Activated CD4-positive, CD25-positive, alpha-beta regulatory T cell treated with anti-CD3 and anti-CD28 coated beads, Interleukin-2, amount 50 U/mL, for 72 hours (primary cell): ENCODE results near the gene ATP9B.
"Not testable (repeated sequence)": the region's sequence is repeated elsewhere in the genome, so short reads cannot be mapped to it uniquely, and the experiment has no call there.

ENCODE experiments used
- DNase-seq: peaks from one replicate; pipeline ENCODE4 v3.0.0; 2021

Gene ATP9B

GRCh38 chr18:79151191-79151590 is 82.0 kb downstream of the ATP9B start:
- DNase-seq = no peak

GRCh38 chr18:79156327-79156726 is 87.1 kb downstream of the ATP9B start:
- no peak for DNase-seq

GRCh38 chr18:79164706-79165105 is 95.5 kb downstream of the ATP9B start:
- DNase-seq = no peak

DNA sequence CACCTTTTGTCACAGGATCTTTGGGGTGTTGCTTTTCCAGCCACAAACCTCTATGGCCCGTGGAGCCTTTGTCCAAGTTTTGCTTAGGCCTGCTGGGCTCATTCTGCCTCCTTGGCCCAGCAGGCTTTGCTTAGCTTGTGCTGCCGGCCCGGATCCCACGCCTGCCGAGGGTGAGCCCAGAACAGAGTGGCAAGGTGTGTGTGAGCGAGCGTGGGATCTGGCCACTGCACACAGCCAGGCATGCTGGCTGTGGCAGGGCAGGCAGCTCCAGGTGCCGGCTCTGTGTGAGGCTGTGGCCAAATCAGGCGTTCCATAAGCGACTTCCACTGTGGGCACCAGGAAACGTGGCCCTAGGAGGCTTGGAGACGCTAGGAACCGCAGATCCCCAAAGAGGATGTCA is 97.5 kb downstream of the ATP9B start:
- DNase-seq = no peak

DNA sequence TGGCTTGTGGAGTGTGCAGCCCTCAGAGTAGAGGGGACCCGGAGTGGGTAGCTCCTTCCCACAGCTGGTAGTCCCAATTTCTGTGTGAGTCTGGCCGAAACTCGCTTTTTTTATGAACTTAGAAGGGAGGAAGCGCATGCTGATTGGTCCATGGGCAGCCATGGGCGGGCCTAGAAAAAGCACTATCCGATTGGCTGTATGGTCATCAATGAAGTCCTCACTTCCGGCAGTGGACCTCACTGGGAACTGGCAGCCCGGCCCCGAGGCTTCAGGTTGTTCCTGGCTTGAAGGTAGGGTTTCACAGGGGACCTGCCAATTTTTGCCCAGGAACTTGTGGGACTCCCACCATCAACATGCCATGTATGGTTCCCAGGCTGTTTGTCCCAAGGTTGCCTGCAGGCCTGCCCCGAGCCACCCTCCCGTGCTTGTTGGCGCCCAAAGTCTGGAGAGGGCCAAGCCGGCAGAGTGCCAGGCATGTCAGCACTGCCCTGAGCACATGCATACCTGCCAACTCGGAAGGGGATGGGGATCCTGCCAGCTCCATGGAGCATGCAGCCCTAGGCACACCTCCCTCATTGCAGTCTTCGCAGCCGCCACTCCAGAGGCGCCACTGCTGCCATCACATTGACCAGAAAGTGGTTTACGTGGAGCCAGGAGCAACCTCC is 98.5 kb downstream of the ATP9B start:
- DNase-seq = no peak

DNA sequence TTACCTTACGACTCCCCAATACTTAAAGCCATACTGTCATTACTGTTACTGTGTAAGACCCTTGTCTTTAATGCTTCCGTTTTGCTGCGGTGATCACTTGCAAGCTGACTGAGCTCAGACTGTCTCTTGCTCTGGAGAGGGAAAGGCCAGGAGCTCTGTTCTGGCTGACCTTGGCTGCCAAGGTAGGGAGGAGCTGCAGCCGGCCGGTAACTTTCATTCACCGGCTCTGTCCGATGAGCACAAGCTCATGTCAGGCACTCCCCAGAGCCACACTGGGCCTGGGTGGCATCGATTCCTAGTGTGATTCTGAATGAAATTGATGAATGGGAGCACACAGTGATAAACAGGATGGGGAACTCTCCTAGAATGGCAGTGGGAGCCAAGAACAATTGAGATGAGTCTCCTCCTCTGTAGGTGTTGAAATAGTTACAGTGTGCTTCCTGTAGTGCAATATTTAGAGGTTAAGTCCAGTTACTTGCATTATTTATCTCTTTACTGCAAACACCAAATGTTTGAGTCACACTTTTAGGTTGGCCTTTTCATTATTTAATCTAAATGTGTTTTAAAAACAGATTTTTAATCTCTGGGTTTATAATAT is 100.9 kb downstream of the ATP9B start:
- no peak for DNase-seq

DNA sequence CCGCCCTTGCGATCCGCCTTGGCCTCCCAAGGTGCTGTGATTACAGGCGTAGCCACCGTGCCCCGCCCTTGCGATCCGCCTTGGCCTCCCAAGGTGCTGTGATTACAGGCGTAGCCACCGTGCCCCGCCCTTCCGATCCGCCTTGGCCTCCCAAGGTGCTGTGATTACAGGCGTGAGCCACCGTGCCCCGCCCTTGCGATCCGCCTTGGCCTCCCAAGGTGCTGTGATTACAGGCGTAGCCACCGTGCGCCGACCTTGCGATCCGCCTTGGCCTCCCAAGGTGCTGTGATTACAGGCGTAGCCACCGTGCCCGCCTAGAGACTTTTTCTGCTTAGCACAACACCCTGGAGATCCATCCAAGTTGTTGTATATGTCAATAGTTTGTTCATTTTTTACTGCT is 103.1 kb downstream of the ATP9B start:
- not testable (repeated sequence) for DNase-seq

DNA sequence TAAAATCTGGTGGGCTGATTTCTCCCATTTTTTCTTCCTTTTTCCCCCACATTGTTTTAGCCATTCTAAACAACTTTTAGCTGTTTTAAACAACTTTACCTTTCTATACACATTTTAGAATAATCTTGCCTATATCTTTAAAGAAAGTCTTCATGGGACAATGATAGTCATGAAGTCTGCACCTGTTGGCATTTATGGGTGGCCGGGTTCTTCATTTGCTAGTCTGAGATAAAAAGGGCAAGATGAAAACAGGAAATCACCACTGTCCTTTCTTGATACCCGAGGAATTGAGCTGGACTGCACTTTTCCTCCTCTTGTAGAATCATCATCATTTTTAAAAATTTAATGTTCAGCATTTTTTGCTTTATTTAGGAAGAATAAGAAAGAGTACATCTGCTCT is 104.5 kb downstream of the ATP9B start:
- DNase-seq = no peak

- DNase-seq = no peak
These were observed 108.9 kb downstream of the ATP9B start for GRCh38 chr18:79178113-79178531.

- DNase-seq = no peak
These were observed 113.0 kb downstream of the ATP9B start for GRCh38 chr18:79182047-79182713.

GRCh38 chr18:79185648-79186047 is 116.5 kb downstream of the ATP9B start:
- no peak for DNase-seq

DNA sequence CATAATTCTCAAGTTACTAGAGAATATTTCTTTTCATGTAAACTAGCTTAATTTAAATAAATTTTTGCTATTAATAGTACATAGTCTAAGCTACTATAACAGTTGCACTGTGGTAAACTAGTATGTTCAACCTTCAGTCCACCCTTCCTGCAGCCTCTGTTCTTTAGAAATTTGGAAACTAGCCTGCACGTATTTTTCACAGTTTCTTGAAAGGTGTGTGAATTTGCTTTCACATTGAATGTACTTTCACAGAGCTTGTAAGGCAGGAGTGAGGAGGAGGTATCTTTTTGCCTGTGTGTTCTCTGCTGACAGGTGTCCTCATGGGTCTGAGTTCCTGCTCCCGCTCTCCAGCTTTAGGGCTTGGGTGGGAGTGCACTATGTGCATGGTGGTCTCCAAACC is 117.5 kb downstream of the ATP9B start:
- DNase-seq = no peak

DNA sequence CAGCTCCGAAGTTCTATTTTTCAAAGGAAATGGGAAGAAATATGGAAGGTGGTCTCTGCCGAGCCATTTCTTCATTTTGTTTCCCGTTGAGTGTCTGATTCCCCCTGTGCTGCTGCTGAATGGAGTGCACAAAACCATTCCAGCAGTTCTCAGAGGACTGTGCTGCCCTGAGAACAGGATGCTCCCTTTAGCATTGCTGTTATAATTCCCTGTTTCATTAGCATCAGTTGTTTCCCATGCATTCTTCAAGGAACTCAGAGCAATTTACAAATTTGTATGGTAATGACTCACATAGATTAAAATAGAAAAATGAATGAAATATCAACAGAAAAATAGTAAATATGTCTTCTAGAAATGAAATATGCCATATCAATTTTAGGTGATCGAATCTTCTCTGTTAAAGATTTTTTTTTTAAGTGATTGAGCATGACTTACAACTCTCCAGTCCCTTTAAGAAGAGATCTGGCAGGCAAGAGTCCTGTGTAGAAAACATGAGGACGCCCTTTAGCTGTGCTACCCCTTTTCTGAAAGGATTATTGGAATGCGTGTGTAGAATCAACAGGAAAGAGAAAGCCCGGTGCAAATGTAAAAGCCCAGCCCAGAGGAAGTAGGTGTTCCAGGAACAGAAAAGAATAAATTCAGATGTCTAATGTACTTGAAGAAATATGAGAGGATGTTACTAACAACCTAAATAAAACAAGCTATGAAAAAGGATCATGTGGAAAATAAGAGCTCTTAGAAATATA is 118.5 kb downstream of the ATP9B start:
- no peak for DNase-seq

GRCh38 chr18:79191418-79191817 is 122.2 kb downstream of the ATP9B start:
- DNase-seq = no peak

DNA sequence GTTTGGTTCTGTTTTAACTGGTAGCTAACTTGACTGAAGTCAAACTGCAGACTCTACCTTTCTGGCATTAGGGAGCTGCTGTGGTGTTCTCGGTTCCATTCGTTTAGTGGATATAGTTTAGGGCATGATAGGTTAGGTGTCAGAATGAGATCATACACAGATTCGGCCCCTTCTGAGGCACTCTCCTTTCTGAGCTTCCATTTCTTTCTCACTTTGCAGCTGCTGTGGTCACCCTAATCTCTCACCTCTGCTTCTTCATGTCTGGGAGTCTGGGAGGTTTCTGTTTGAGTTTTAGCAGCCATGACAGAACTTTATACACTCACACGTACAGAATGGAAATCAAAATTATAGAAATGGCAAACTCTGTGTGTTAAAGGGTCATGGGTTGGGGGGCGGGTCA is 122.8 kb downstream of the ATP9B start:
- DNase-seq = no peak

DNA sequence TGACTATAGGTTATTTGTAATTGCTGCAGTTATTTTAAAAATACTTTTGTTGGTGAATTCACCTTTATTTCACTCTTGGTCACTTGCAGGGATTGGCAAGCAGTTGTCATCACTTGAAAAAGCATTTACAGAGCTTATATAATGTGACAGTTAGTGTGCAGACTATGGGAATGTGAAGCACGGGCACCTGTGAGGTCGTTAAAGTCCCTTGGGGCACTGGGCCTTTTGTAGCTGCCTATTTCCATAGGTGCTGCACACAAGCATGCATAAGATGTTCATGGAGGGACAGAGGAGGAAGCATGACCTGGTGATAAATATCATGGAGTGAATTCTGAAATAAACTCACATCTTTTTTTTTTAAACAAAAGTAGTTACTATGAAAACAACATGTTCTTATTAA is 124.6 kb downstream of the ATP9B start:
- DNase-seq = no peak

GRCh38 chr18:79195716-79196683 is 126.8 kb downstream of the ATP9B start:
- DNase-seq = no peak

GRCh38 chr18:79197531-79197930 is 128.3 kb downstream of the ATP9B start:
- no peak for DNase-seq

- no peak for DNase-seq
These were observed 130.6 kb downstream of the ATP9B start for GRCh38 chr18:79199691-79200374.

- peak; percentile 37 for DNase-seq
These were observed 131.5 kb downstream of the ATP9B start for GRCh38 chr18:79200546-79201268.

DNA sequence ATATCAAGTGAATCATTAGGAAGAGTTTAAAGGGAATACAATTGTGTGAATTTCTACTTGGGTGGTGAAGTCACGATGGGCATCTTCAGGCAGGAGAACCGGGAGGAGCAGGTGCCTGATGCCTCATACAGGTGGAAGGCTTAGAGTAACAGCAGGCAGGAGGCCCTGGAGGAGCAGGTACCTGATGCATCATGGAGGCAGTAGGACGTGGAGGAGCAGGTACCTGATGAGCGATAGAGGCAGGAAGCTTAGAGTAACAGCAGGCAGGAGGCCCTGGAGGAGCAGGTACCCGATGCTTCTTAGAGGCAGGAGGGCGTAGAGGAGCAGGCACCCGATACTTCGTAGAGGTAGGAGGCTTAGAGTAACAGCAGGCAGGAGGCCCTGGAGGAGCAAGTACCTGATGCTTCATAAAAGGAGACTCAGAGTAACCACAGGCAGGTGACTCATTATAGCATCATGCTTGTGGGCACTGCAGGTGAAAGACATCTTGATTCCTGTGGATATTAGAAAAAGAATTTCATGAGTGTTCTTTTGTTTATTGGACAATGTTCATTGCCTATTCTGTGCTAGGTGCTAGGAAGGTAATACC is 133.9 kb downstream of the ATP9B start:
- no peak for DNase-seq
